WTC11 (cell line): Measurements from ENCODE around the gene CD4. TPM values are rescaled to one million over a fixed set of nuclear protein-coding genes. Genes with fewer than 3 reads are reported as not detected.

Experiments used
- AFF4 ChIP-seq: sonication (generic); formaldehyde crosslinking; IDR thresholded peaks from 2 replicates; pipeline ENCODE4 v1.8.1; 2023; ENCODE audit warnings: mild to moderate bottlenecking, missing genetic modification reagents, borderline replicate concordance
- ATF6 ChIP-seq: sonication (generic); formaldehyde crosslinking; IDR thresholded peaks from 2 replicates; pipeline ENCODE4 v1.8.1; 2023; ENCODE audit warnings: mild to moderate bottlenecking, missing genetic modification reagents
- CREB1 ChIP-seq: sonication (generic); formaldehyde crosslinking; IDR thresholded peaks from 2 replicates; pipeline ENCODE4 v1.8.0; 2023; ENCODE audit warnings: mild to moderate bottlenecking, missing genetic modification reagents
- CREM ChIP-seq: sonication (generic); formaldehyde crosslinking; IDR thresholded peaks from 2 replicates; pipeline ENCODE4 v1.8.1; 2022; ENCODE audit warnings: mild to moderate bottlenecking, missing genetic modification reagents, moderate library complexity
- ERG ChIP-seq: fragments of 250-450 bp; sonication (Bioruptor Pico); IDR thresholded peaks from 2 replicates; pipeline ENCODE4 v1.8.0; 2021; ENCODE audit warnings: mild to moderate bottlenecking
- ETV6 ChIP-seq: sonication (generic); formaldehyde crosslinking; IDR thresholded peaks from 2 replicates; pipeline ENCODE4 v1.8.1; 2022; ENCODE audit warnings: mild to moderate bottlenecking, missing genetic modification reagents
- FOXJ3 ChIP-seq: sonication (generic); formaldehyde crosslinking; IDR thresholded peaks from 2 replicates; pipeline ENCODE4 v1.9.0; 2021; ENCODE audit warnings: missing genetic modification reagents, mild to moderate bottlenecking, borderline replicate concordance
- FOXP4 ChIP-seq: sonication (generic); formaldehyde crosslinking; IDR thresholded peaks from 2 replicates; pipeline ENCODE4 v1.8.0; 2022; ENCODE audit warnings: mild to moderate bottlenecking, missing genetic modification reagents
- OVOL2 ChIP-seq: fragments of 250-450 bp; sonication (Bioruptor Pico); IDR thresholded peaks from 2 replicates; pipeline ENCODE4 v1.9.0; 2021; ENCODE audit warnings: mild to moderate bottlenecking, borderline replicate concordance
- RELA ChIP-seq: sonication (generic); formaldehyde crosslinking; IDR thresholded peaks from 2 replicates; pipeline ENCODE4 v1.8.1; 2022; ENCODE audit warnings: missing genetic modification reagents, mild to moderate bottlenecking, borderline replicate concordance
- RORB ChIP-seq: fragments of 250-450 bp; sonication (Bioruptor Pico); IDR thresholded peaks from 2 replicates; pipeline ENCODE4 v1.9.0; 2021; ENCODE audit warnings: mild to moderate bottlenecking
- SP1 ChIP-seq: sonication (generic); formaldehyde crosslinking; conservative IDR thresholded peaks from 2 replicates; pipeline ENCODE4 v1.8.1; 2022; ENCODE audit warnings: missing genetic modification reagents
- USF2 ChIP-seq: sonication (generic); formaldehyde crosslinking; IDR thresholded peaks from 2 replicates; pipeline ENCODE4 v1.8.1; 2023; ENCODE audit warnings: mild to moderate bottlenecking, missing genetic modification reagents, moderate library complexity
- ZBTB21 ChIP-seq: sonication (generic); formaldehyde crosslinking; IDR thresholded peaks from 2 replicates; pipeline ENCODE4 v1.8.1; 2023; ENCODE audit warnings: mild to moderate bottlenecking, missing genetic modification reagents, borderline replicate concordance
- ZNF138 ChIP-seq: sonication (generic); formaldehyde crosslinking; conservative IDR thresholded peaks from 2 replicates; pipeline ENCODE4 v1.8.1; 2022; ENCODE audit warnings: mild to moderate bottlenecking, moderate library complexity, missing genetic modification reagents
- ZNF671 ChIP-seq: fragments of 250-450 bp; sonication (Bioruptor Pico); IDR thresholded peaks from 2 replicates; pipeline ENCODE4 v1.8.0; 2021; ENCODE audit warnings: mild to moderate bottlenecking
- total RNA-seq: library from RNA; stranded (reverse); gene quantifications from 3 replicates; pipeline ENCODE4 v1.2.3, GENCODE V29; 2021
- TF ChIP-seq, protein P1 (sequence below): sonication (generic); formaldehyde crosslinking; IDR thresholded peaks from 2 replicates; pipeline ENCODE4 v1.8.1; 2022; ENCODE audit warnings: mild to moderate bottlenecking, missing genetic modification reagents, moderate library complexity, borderline replicate concordance

CD4 gene
- total RNA-seq, 1 experiment from 2014 or later: 2.5 TPM

DNA sequence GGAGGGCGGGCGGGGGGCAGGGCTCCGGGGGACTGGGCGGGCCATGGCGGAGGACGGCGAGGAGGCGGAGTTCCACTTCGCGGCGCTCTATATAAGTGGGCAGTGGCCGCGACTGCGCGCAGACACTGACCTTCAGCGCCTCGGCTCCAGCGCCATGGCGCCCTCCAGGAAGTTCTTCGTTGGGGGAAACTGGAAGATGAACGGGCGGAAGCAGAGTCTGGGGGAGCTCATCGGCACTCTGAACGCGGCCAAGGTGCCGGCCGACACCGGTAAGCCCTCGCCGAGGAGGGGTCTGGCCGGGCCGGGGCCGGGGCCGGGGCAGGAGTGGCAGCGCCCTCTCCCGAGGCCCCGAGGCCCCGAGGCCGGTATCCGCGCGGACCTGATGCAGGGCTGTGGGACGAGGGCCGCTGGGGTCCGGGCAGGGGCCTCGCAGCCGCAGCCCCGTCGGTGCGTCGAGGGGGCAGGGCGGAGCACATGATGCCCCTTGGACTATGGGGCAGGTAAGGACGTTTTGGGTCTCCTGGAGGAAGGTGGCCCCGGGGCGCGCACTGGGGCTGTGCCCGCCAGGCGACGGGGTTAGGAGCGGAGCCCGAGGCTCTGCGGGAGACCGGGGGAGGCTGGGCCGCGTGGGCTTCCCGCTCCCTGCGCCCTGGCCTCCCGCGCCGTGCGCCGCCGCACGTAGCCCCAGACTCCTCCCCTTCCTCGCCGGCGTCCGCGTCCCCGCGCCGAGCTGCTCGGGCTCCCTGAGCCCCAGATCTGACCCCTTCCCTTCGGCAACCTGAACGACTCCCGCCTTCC, 78.3 kb downstream of the CD4 start, which contains the start of gene TPI1 (continued):
- TF ChIP-seq AFF4 (CRISPR knock-in tag) (no peak), RELA (no peak), ZNF138 (CRISPR knock-in tag) (0 out of 2 replicates have a peak, but pooled peaks have one; percentile 14), ATF6 (no peak), FOXP4 (CRISPR knock-in tag) (peak; percentile 46; the same call in 1 of the 2 replicates), CREB1 (CRISPR knock-in tag) (no peak), USF2 (peak; percentile 58), ZBTB21 (CRISPR knock-in tag) (0 out of 2 replicates have a peak, but pooled peaks have one; percentile 6), OVOL2 (CRISPR knock-in tag) (0 out of 2 replicates have a peak, but pooled peaks have one; percentile 31), FOXJ3 (CRISPR knock-in tag) (no peak), SP1 (peak; percentile 56), CREM (peak; percentile 33; the same call in 1 of the 2 replicates), ETV6 (no peak), RORB (CRISPR knock-in tag) (no peak; the same call in 1 of the 2 replicates), ZNF671 (CRISPR knock-in tag) (no peak), ERG (CRISPR knock-in tag) (0 out of 2 replicates have a peak, but pooled peaks have one; percentile 42)
- TF ChIP-seq, protein P1, sequence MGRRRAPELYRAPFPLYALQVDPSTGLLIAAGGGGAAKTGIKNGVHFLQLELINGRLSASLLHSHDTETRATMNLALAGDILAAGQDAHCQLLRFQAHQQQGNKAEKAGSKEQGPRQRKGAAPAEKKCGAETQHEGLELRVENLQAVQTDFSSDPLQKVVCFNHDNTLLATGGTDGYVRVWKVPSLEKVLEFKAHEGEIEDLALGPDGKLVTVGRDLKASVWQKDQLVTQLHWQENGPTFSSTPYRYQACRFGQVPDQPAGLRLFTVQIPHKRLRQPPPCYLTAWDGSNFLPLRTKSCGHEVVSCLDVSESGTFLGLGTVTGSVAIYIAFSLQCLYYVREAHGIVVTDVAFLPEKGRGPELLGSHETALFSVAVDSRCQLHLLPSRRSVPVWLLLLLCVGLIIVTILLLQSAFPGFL (CRISPR knock-in tag): no peak
